Fibroblast of lung (primary cell): ENCODE results near the gene PIK3R6. TPM values are rescaled to one million over a fixed set of nuclear protein-coding genes. Genes with fewer than 3 reads are reported as not detected.
A peak's percentile ranks its signal among the peaks of the same experiment; 100 is the strongest.

ENCODE experiments used
- DNase-seq, 2 donors: peaks; one replicate each; pipeline versions ENCODE4 v3.0.0 to v3.0.0-alpha.2; 2010; ENCODE audit warnings: low read depth in 2 of 2
- H2AFZ ChIP-seq: 2 replicates; pipeline ENCODE4 v1.5.1; 2012; ENCODE audit warnings: low read length, control low read depth, inconsistent platforms
- H3K27ac ChIP-seq: 2 replicates; pipeline ENCODE4 v1.5.1; 2011; ENCODE audit warnings: low read length, control low read depth; ENCODE audit not compliant: insufficient read depth
- H3K27me3 ChIP-seq: 2 replicates; pipeline ENCODE4 v1.5.1; 2011; ENCODE audit warnings: mild to moderate bottlenecking, low read length; ENCODE audit not compliant: control insufficient read depth, insufficient read depth
- H3K36me3 ChIP-seq: 2 replicates; pipeline ENCODE4 v1.5.1; 2011; ENCODE audit warnings: low read length; ENCODE audit not compliant: control insufficient read depth, insufficient read depth
- H3K4me1 ChIP-seq: 2 replicates; pipeline ENCODE4 v1.5.1; 2011; ENCODE audit warnings: low read length; ENCODE audit not compliant: control insufficient read depth, insufficient read depth; ENCODE audit errors: extremely low read depth
- H3K4me2 ChIP-seq: 2 replicates; pipeline ENCODE4 v1.5.1; 2011; ENCODE audit warnings: low read length, control low read depth; ENCODE audit not compliant: insufficient read depth; ENCODE audit errors: extremely low read depth
- H3K4me3 ChIP-seq, 4 experiments: fragments of 200-600 bp in 1 of 4; sonication (generic) in 1 of 4; replicated peaks in 1 of 4; 2 replicates each; pipeline ENCODE4 v1.5.1; 2011 to 2016; ENCODE audit warnings: low read length in 4 of 4, low read depth in 3 of 4, mild to moderate bottlenecking in 3 of 4, control low read depth in 2 of 4, inconsistent platforms in 1 of 4, mixed read lengths in 1 of 4; ENCODE audit not compliant: insufficient read depth in 1 of 4; ENCODE audit errors: control extremely low read depth in 1 of 4
- H3K79me2 ChIP-seq: 2 replicates; pipeline ENCODE4 v1.5.1; 2012; ENCODE audit warnings: mild to moderate bottlenecking, low read length, inconsistent platforms; ENCODE audit not compliant: control insufficient read depth, insufficient read depth
- H3K9ac ChIP-seq: 2 replicates; pipeline ENCODE4 v1.5.1; 2011; ENCODE audit warnings: mild to moderate bottlenecking, low read length, control low read depth; ENCODE audit not compliant: insufficient read depth
- H3K9me3 ChIP-seq: 2 replicates; pipeline ENCODE4 v1.5.1; 2012; ENCODE audit warnings: low read depth, low read length; ENCODE audit not compliant: control insufficient read depth, insufficient read depth
- H4K20me1 ChIP-seq: 2 replicates; pipeline ENCODE4 v1.5.1; 2011; ENCODE audit warnings: low read length; ENCODE audit not compliant: control insufficient read depth, insufficient read depth; ENCODE audit errors: extremely low read depth
- EZH2 ChIP-seq: IDR thresholded peaks from 2 replicates; pipeline ENCODE4 v1.5.1; 2012; ENCODE audit warnings: low read length, control low read depth, mild to moderate bottlenecking; ENCODE audit errors: missing control alignments
- polyA plus RNA-seq, 2 donors: library from polyadenylated mRNA; depleted of rRNA in 1 of 2; stranded (reverse) in 1 of 2; unstranded in 1 of 2; fragments of >200 nt; gene quantifications; 2 replicates each; pipeline ENCODE4 v1.2.1, GENCODE V29; 2011 to 2012; ENCODE audit warnings: missing spikeins in 1 of 2
- total RNA-seq: library from RNA; depleted of rRNA; stranded (reverse); fragments of >200 nt; gene quantifications from 2 replicates; pipeline ENCODE4 v1.2.1, GENCODE V29; 2014
- TF ChIP-seq, protein P1 (sequence below), 2 donors: IDR thresholded peaks in 1 of 2; conservative IDR thresholded peaks in 1 of 2; 1 replicate in 1 of 2; 2 replicates in 1 of 2; pipeline ENCODE4 v1.5.1; 2011 to 2012; ENCODE audit warnings: low read length in 2 of 2, control low read depth in 1 of 2, inconsistent platforms in 1 of 2, low read depth in 1 of 2, mild to moderate bottlenecking in 1 of 2

PIK3R6 gene
- total and polyA plus RNA-seq, 2 donors (not counting 1 experiment from before 2014, with no cell fraction given), result 0.02 TPM; not detected in 1

DNA sequence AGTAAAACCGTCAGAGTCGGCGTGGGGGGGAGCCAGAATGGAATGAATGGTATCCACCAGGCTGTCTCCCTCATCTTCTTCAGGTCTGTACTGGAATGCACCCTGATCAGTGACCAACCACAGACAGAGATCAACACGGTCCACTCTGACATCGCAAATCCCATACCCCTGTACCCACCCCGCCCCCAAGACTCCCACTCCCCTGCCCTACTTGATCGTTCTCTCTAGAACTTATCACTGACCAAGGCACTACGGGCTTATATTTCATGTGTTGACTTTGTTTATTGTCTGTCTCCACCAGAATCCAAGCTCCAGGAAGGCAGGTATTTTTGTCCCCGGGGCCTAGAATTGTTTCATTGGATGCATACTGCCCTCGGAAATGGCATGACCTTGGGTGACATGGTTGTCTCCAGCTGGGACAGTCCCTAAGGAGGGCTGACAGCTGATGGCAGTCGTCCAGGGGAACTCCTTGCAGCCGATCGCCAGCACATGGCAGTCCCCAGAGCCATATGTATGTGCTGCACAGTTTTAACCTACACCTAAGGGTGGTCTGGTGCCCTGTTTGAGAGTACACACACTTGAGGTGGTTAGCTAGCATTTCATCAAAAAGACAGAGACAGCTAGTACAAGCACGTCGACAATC lies 67.8 kb downstream of the PIK3R6 start:
- no peak overlapping the region for H3K27ac ChIP-seq
- no peaks in the 10 kb centered on the region for H3K27me3 ChIP-seq
- H3K4me3 ChIP-seq, result no peak overlapping the region
- peak in 1 of 2 donors; percentile 16 for DNase-seq
- H3K9ac ChIP-seq, result no peak overlapping the region
- H3K4me2 ChIP-seq, result no peak overlapping the region
- no peaks in the 10 kb centered on the region for H3K4me1 ChIP-seq
- no peaks in the 10 kb centered on the region for H3K36me3 ChIP-seq
- no peak for TF ChIP-seq EZH2
- no peaks in the 10 kb centered on the region for H3K9me3 ChIP-seq
- H4K20me1 ChIP-seq, result no peaks in the 10 kb centered on the region
- H2AFZ ChIP-seq, result no peak overlapping the region
- H3K79me2 ChIP-seq, result no peaks in the 10 kb centered on the region

DNA sequence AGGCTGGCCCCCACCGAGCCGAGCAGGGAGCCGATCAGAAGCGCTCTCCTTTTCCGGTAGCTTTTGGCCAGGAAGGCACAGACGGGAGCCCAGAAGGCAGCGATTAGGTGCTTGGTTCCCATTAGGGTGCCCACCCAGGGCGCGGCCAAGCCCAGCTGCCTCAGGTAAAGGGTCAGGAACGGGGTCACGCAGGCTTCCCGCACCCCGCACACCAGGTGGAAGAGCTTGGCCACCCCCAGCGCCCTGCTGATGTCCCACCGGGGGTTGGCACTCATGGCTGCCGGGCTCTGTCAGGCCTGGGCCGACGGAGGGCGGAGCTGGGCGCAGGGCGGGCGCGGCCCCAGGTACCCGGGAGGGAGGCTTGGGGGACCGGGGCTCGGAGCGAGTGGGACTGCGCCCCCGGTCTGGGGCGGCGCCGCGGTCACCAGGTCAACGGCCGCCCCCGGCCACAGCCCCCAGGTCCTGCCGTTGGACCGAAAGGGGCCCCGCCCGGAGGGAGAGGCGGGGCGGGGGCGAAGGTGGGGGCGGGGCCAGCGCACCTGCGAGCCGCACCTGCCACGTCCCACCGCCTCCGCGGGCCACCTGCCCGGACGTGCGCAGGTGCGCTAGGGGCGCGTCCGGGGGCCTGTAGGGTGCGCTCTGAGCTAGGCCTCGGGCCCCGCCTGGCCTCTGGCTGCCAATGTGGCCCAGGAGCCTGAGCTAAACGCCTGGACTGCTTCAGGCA lies 68.5 kb downstream of the PIK3R6 start, which contains the start of gene MFSD6L:
Gene MFSD6L (minus strand): TSS at position 520 of the 724 bp plus-strand sequence. CDS start 245 bp downstream, at position 275.
- no peak within 1 kb of the TSS for H3K27ac ChIP-seq
- no peak within 1 kb of the TSS for H3K9ac ChIP-seq
- no peaks in the 10 kb centered on the region for H3K36me3 ChIP-seq
- no peak within 1 kb of the TSS for H3K4me2 ChIP-seq
- H3K79me2 ChIP-seq, result no peaks in the 10 kb centered on the region
- no peaks in the 10 kb centered on the region for H4K20me1 ChIP-seq
- H3K4me1 ChIP-seq, result no peaks in the 10 kb centered on the region
- no peaks in the 10 kb centered on the region for H3K27me3 ChIP-seq
- no peak for DNase-seq
- no peaks in the 10 kb centered on the region for H3K9me3 ChIP-seq
- H3K4me3 ChIP-seq, result no peak within 1 kb of the TSS
- TF ChIP-seq, protein P1, sequence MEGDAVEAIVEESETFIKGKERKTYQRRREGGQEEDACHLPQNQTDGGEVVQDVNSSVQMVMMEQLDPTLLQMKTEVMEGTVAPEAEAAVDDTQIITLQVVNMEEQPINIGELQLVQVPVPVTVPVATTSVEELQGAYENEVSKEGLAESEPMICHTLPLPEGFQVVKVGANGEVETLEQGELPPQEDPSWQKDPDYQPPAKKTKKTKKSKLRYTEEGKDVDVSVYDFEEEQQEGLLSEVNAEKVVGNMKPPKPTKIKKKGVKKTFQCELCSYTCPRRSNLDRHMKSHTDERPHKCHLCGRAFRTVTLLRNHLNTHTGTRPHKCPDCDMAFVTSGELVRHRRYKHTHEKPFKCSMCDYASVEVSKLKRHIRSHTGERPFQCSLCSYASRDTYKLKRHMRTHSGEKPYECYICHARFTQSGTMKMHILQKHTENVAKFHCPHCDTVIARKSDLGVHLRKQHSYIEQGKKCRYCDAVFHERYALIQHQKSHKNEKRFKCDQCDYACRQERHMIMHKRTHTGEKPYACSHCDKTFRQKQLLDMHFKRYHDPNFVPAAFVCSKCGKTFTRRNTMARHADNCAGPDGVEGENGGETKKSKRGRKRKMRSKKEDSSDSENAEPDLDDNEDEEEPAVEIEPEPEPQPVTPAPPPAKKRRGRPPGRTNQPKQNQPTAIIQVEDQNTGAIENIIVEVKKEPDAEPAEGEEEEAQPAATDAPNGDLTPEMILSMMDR (conservative IDR thresholded peaks at IDR 0.05 in 1 of 2, IDR thresholded peaks at IDR 0.05 in 1 of 2; ENCODE audit: low read depth in 1 of 2, low read length in 2 of 2), result no peak
- no peak for TF ChIP-seq EZH2
- no peak within 1 kb of the TSS for H2AFZ ChIP-seq

DNA sequence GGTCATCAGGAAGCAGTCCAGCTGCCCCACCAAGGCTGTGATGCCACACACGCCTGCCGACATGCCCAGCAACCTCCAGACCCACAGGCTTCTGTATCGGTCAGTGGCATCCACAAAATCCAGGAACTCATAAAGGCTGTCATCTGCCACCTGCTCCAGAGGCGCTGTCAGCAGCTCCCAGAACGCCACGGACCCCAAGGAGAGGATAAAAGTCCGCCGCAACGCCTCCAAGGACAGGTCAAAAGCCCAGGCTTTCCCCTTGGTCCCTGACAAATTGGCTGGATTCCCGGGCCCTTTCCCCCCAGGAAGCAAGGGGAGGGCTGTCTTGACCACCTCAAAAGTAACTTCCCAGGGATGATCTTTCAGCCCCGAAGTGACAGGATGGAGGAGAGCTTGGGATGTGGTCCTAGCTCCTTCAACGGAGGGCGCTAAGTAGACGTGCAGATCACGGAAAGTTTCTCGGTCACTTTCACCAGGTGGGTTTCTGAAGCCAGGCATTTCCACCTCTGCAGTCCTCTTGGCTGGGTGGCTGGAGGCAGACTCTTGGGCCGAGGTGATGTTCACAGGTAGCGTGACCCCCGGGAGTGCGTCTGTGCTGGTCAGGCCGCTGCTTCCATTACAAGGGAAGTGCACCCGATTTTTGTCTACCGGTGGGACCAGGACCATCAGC lies 69.2 kb downstream of the PIK3R6 start:
- Histone ChIP-seq H3K36me3 (no peaks in the 10 kb centered on the region), H4K20me1 (no peaks in the 10 kb centered on the region), H3K79me2 (no peaks in the 10 kb centered on the region), H3K4me1 (no peaks in the 10 kb centered on the region), H3K4me2 (no peak overlapping the region), H2AFZ (no peak overlapping the region), H3K9me3 (no peaks in the 10 kb centered on the region), H3K27me3 (no peaks in the 10 kb centered on the region), H3K4me3 (no peak overlapping the region), H3K9ac (no peak overlapping the region), H3K27ac (no peak overlapping the region)
- TF ChIP-seq, protein P1 (conservative IDR thresholded peaks at IDR 0.05 in 1 of 2, IDR thresholded peaks at IDR 0.05 in 1 of 2; ENCODE audit: low read depth in 1 of 2, low read length in 2 of 2), result no peak
- TF ChIP-seq EZH2, result no peak
- no peak for DNase-seq
